ENCODE results near the gene PLEKHM2. TPM values are rescaled to one million over a fixed set of nuclear protein-coding genes. Genes with fewer than 3 reads are reported as not detected.

PLEKHM2 gene
- total RNA-seq, 1 donor from 2014 or later = 88.1 TPM

DNA sequence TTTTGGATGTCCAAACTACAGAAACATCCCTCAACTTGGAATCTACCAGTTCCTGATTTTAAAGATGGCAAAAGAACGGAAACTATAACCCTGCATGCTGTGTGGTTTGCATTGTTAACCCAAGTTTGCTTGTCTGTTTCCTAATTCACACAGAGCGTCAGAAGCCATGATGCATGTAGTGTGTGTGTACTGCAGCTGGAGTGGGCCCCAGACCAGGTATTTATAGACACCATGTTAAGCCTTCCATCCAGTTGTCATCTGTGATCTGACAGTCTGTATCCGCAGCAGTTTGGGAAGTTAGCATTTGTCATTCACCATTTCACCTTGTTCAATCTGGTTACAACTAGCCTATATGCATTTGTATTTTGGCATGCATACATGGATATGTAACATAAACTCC lies 27.7 kb upstream of the PLEKHM2 start:
- no peaks in the 10 kb centered on the region for H3K9me3 Mint-ChIP-seq (ENCODE audit: unreplicated experiment)
- no peak for DNase-seq (ENCODE audit: extremely low spot score, unreplicated experiment)
- no peaks in the 10 kb centered on the region for H3K27me3 Mint-ChIP-seq (ENCODE audit: unreplicated experiment)
- TF ChIP-seq, protein P1, sequence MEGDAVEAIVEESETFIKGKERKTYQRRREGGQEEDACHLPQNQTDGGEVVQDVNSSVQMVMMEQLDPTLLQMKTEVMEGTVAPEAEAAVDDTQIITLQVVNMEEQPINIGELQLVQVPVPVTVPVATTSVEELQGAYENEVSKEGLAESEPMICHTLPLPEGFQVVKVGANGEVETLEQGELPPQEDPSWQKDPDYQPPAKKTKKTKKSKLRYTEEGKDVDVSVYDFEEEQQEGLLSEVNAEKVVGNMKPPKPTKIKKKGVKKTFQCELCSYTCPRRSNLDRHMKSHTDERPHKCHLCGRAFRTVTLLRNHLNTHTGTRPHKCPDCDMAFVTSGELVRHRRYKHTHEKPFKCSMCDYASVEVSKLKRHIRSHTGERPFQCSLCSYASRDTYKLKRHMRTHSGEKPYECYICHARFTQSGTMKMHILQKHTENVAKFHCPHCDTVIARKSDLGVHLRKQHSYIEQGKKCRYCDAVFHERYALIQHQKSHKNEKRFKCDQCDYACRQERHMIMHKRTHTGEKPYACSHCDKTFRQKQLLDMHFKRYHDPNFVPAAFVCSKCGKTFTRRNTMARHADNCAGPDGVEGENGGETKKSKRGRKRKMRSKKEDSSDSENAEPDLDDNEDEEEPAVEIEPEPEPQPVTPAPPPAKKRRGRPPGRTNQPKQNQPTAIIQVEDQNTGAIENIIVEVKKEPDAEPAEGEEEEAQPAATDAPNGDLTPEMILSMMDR (IDR thresholded peaks at IDR 0.05) = no peak
- H3K4me1 Mint-ChIP-seq (ENCODE audit: unreplicated experiment) = peaks cover 2% of the 10 kb centered on the region
- H3K27ac Mint-ChIP-seq (ENCODE audit: unreplicated experiment) = no peak overlapping the region
- H3K4me3 Mint-ChIP-seq (ENCODE audit: unreplicated experiment) = no peak overlapping the region
- H3K36me3 Mint-ChIP-seq (ENCODE audit: unreplicated experiment) = peaks cover 48% of the 10 kb centered on the region

DNA sequence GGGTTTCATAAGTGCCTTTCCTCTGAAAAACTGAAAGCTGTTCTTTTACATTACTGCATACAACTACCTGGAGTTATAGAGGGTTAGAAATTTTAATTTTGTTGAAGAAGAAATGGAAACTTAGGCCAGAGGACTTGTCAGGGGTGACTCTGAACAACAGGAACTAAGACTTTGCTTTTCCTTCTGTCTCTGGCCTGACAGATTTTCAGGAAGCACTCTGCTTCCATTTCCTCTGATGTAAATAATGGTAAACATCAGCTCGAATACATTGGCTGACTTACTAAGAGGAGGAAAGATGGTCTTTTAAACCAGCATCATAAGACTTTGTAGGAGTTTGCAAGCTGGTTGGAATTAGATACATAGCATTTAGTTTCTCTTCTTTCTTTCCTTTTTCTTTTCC lies 27.1 kb upstream of the PLEKHM2 start:
- H3K36me3 Mint-ChIP-seq (ENCODE audit: unreplicated experiment) = peaks cover 48% of the 10 kb centered on the region
- H3K27me3 Mint-ChIP-seq (ENCODE audit: unreplicated experiment) = no peaks in the 10 kb centered on the region
- H3K4me3 Mint-ChIP-seq (ENCODE audit: unreplicated experiment) = no peak overlapping the region
- DNase-seq (ENCODE audit: extremely low spot score, unreplicated experiment) = no peak
- H3K27ac Mint-ChIP-seq (ENCODE audit: unreplicated experiment) = no peak overlapping the region
- H3K9me3 Mint-ChIP-seq (ENCODE audit: unreplicated experiment) = no peaks in the 10 kb centered on the region
- peaks cover 2% of the 10 kb centered on the region for H3K4me1 Mint-ChIP-seq (ENCODE audit: unreplicated experiment)
- TF ChIP-seq, protein P1 (IDR thresholded peaks at IDR 0.05) = no peak

DNA sequence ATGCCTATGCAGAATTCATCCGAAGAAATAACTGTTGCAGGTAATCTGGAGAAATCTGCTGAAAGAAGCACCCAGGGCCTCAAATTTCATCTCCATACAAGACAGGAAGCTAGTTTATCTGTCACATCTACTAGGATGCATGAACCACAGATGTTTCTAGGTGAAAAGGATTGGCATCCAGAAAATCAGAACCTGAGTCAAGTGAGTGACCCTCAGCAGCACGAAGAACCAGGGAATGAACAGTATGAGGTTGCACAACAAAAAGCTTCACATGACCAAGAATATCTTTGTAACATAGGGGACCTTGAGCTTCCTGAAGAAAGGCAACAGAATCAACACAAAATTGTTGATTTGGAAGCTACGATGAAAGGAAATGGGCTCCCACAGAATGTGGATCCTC lies 24.0 kb upstream of the PLEKHM2 start:
- Mint-ChIP-seq H3K4me3 (ENCODE audit: unreplicated experiment) (no peak overlapping the region), H3K27me3 (ENCODE audit: unreplicated experiment) (no peaks in the 10 kb centered on the region), H3K27ac (ENCODE audit: unreplicated experiment) (no peak overlapping the region), H3K4me1 (ENCODE audit: unreplicated experiment) (peaks cover under 1% of the 10 kb centered on the region), H3K36me3 (ENCODE audit: unreplicated experiment) (peaks cover 51% of the 10 kb centered on the region), H3K9me3 (ENCODE audit: unreplicated experiment) (no peaks in the 10 kb centered on the region)
- DNase-seq (ENCODE audit: extremely low spot score, unreplicated experiment) = no peak
- TF ChIP-seq, protein P1 (IDR thresholded peaks at IDR 0.05) = no peak

DNA sequence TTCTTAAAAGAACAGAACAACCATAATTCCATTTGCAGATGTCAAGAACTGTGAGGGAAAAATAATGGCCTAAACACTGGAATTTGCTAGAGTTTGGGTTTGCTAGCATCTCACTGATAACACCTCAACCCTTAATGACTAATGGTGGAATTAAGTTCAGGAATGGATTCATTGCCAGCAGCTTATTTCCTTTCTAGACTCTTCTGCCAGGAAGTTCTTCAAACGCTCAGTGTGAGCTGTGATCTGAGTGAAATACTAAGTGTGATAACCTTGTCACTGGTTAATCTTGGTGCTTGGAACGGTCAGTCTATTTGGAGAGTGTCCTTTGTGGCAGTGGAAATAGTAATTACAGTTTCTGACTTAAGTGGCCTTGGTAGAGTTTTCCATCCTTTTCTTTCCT lies 21.6 kb upstream of the PLEKHM2 start:
- Mint-ChIP-seq H3K4me3 (ENCODE audit: unreplicated experiment) (no peak overlapping the region), H3K36me3 (ENCODE audit: unreplicated experiment) (peaks cover 44% of the 10 kb centered on the region), H3K27me3 (ENCODE audit: unreplicated experiment) (no peaks in the 10 kb centered on the region), H3K4me1 (ENCODE audit: unreplicated experiment) (no peaks in the 10 kb centered on the region), H3K9me3 (ENCODE audit: unreplicated experiment) (no peaks in the 10 kb centered on the region), H3K27ac (ENCODE audit: unreplicated experiment) (no peak overlapping the region)
- TF ChIP-seq, protein P1 (IDR thresholded peaks at IDR 0.05) = no peak
- no peak for DNase-seq (ENCODE audit: extremely low spot score, unreplicated experiment)

DNA sequence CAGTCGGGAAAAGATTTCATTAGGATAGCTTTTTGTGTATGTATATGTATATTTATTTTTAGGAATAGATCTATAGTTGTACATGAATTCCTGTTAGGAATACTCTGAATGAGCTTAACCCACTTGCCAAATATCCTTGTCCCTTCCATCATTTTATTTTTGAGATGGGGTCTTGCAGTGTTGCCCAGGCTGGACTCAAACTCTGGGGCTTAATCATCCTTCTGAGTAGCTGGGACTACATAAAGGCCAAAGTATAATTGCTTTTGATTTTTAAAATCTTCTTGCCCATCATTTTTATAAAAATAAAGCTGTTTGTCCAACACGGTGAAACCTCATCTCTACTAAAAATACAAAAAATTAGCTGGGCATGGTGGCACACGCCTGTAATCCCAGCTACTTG lies 20.2 kb upstream of the PLEKHM2 start:
- H3K27me3 Mint-ChIP-seq (ENCODE audit: unreplicated experiment) = no peaks in the 10 kb centered on the region
- H3K4me1 Mint-ChIP-seq (ENCODE audit: unreplicated experiment) = no peaks in the 10 kb centered on the region
- no peak for DNase-seq (ENCODE audit: extremely low spot score, unreplicated experiment)
- H3K36me3 Mint-ChIP-seq (ENCODE audit: unreplicated experiment) = peaks cover 44% of the 10 kb centered on the region
- TF ChIP-seq, protein P1 (IDR thresholded peaks at IDR 0.05) = no peak
- no peak overlapping the region for H3K27ac Mint-ChIP-seq (ENCODE audit: unreplicated experiment)
- no peaks in the 10 kb centered on the region for H3K9me3 Mint-ChIP-seq (ENCODE audit: unreplicated experiment)
- H3K4me3 Mint-ChIP-seq (ENCODE audit: unreplicated experiment) = no peak overlapping the region
